HCT116 (cell line): Measurements from ENCODE around the gene ANAPC1.

Experiments used
- CBX3 ChIP-seq: IDR thresholded peaks from 2 replicates; pipeline ENCODE4 v1.6.1; 2012; ENCODE audit warnings: low read depth
- CTCF ChIP-seq, 3 experiments: fragments of 200-600 bp in 1 of 3; sonication (generic) in 1 of 3; IDR thresholded peaks in 2 of 3; conservative IDR thresholded peaks in 1 of 3; 2 replicates each; pipeline ENCODE4 v1.5.1; 2012 to 2017; ENCODE audit warnings: low read depth in 2 of 3, low read length in 2 of 3, antibody characterized with exemption in 1 of 3, borderline replicate concordance in 1 of 3, control low read depth in 1 of 3, mild to moderate bottlenecking in 1 of 3, mixed read lengths in 1 of 3, mixed run types in 1 of 3, moderate library complexity in 1 of 3; ENCODE audit not compliant: insufficient read depth in 1 of 3
- ELF1 ChIP-seq: IDR thresholded peaks from 2 replicates; pipeline ENCODE4 v1.6.1; 2012; ENCODE audit warnings: low read depth, borderline replicate concordance
- MAX ChIP-seq: IDR thresholded peaks from 2 replicates; pipeline ENCODE4 v1.6.1; 2012
- YY1 ChIP-seq: IDR thresholded peaks from 2 replicates; pipeline ENCODE4 v1.6.1; 2011; ENCODE audit warnings: low read length, low read depth, moderate library complexity, mild to moderate bottlenecking; ENCODE audit not compliant: insufficient replicate concordance; ENCODE audit errors: extremely low read depth

- TF ChIP-seq CTCF (IDR thresholded peaks at IDR 0.05 in 2 of 3, conservative IDR thresholded peaks at IDR 0.05 in 1 of 3; ENCODE audit: borderline replicate concordance in 1 of 3, insufficient read depth in 1 of 3, low read depth in 2 of 3, low read length in 2 of 3) (no peak), ELF1 (no peak), MAX (no peak), YY1 (no peak), CBX3 (no peak)
Observed at GRCh38 chr2:111896576-111896975, 12.6 kb upstream of the ANAPC1 start.
